PC-3 (cell line): ENCODE data around the gene HLA-DQA2. TPM values are rescaled to one million over a fixed set of nuclear protein-coding genes. Genes with fewer than 3 reads are reported as not detected.
A peak's percentile ranks its signal among the peaks of the same experiment; 100 is the strongest.

ENCODE experiments used
- ATAC-seq: fragments of 200-7000 bp; cut with Tn5 transposase; 2 replicates; pipeline ENCODE4 v1.9.1; 2020; ENCODE audit warnings: mild to moderate bottlenecking, moderate library complexity
- BruUV-seq: library from RNA; stranded (reverse); fragments of 400-500 nt; replicated peaks from 2 replicates; lab custom pipeline; 2021; lab: Mats Ljungman, UMichigan
- CTCF ChIA-PET: fragments of 300-600 bp; sonication (Branson Sonifier 250); formaldehyde crosslinking; loops from one replicate; lab custom pipeline; 2022; ENCODE audit warnings: antibody characterized with exemption; lab: Charles Lee
- POLR2A ChIA-PET: fragments of 300-600 bp; sonication (Branson Sonifier 250); formaldehyde crosslinking; loops from one replicate; lab custom pipeline; 2022; ENCODE audit warnings: antibody characterized with exemption; ENCODE audit not compliant: unreplicated experiment; lab: Charles Lee
- DNase-seq: peaks from one replicate; pipeline ENCODE4 v3.0.0-alpha.2; 2015
- H2AFZ ChIP-seq: fragments of 300-600 bp; sonication (generic); 2 replicates; pipeline ENCODE4 v1.6.0; 2016; ENCODE audit warnings: antibody characterized with exemption, low read length
- H3F3A ChIP-seq: fragments of 300-600 bp; sonication (generic); one replicate; pipeline ENCODE4 v1.6.0; 2017; ENCODE audit warnings: antibody characterized with exemption, low read length, control low read depth, mild to moderate bottlenecking; ENCODE audit not compliant: unreplicated experiment
- H3K27ac ChIP-seq: fragments of 300-600 bp; sonication (generic); 2 replicates; pipeline ENCODE4 v1.5.1; 2016; ENCODE audit warnings: mild to moderate bottlenecking, low read length
- H3K27me3 ChIP-seq: fragments of 300-600 bp; sonication (generic); 2 replicates; pipeline ENCODE4 v1.6.1; 2016; ENCODE audit warnings: low read length, mixed read lengths
- H3K36me3 ChIP-seq: fragments of 300-600 bp; sonication (generic); 2 replicates; pipeline ENCODE4 v1.6.1; 2016; ENCODE audit warnings: low read depth, mixed run types, low read length, mixed read lengths
- H3K4me1 ChIP-seq: fragments of 300-600 bp; sonication (generic); 2 replicates; pipeline ENCODE4 v1.5.1; 2016; ENCODE audit warnings: low read length; ENCODE audit not compliant: insufficient read depth
- H3K4me2 ChIP-seq: fragments of 300-600 bp; sonication (generic); 2 replicates; pipeline ENCODE4 v1.6.0; 2016; ENCODE audit warnings: low read length
- H3K4me3 ChIP-seq: fragments of 300-600 bp; sonication (generic); 2 replicates; pipeline ENCODE4 v1.5.1; 2016; ENCODE audit warnings: mild to moderate bottlenecking, low read length, mixed read lengths
- H3K79me2 ChIP-seq: fragments of 300-600 bp; sonication (generic); 2 replicates; pipeline ENCODE4 v1.6.1; 2017; ENCODE audit warnings: low read length, mixed read lengths
- H3K9ac ChIP-seq: fragments of 300-600 bp; sonication (generic); 2 replicates; pipeline ENCODE4 v1.6.0; 2016; ENCODE audit warnings: mild to moderate bottlenecking, low read length
- H3K9me2 ChIP-seq: fragments of 300-600 bp; sonication (generic); replicated peaks from 2 replicates; pipeline ENCODE4 v1.6.1; 2016; ENCODE audit warnings: mixed run types, low read length, mixed read lengths
- H3K9me3 ChIP-seq: fragments of 300-600 bp; sonication (generic); 2 replicates; pipeline ENCODE4 v1.6.1; 2016; ENCODE audit warnings: low read length, mixed read lengths
- H4K20me1 ChIP-seq: fragments of 300-600 bp; sonication (generic); 2 replicates; pipeline ENCODE4 v1.6.1; 2016; ENCODE audit warnings: low read length, mixed read lengths
- CTCF ChIP-seq: fragments of 300-600 bp; sonication (generic); conservative IDR thresholded peaks from 2 replicates; pipeline ENCODE4 v1.5.1; 2017; ENCODE audit warnings: antibody characterized with exemption, low read depth, mild to moderate bottlenecking, low read length
- EZH2 ChIP-seq: fragments of 300-600 bp; sonication (generic); IDR thresholded peaks from one replicate; pipeline ENCODE4 v1.6.1; 2017; ENCODE audit warnings: antibody characterized with exemption, mild to moderate bottlenecking, low read length; ENCODE audit not compliant: unreplicated experiment
- EZH2phosphoT487 ChIP-seq: fragments of 300-600 bp; sonication (generic); IDR thresholded peaks from 2 replicates; pipeline ENCODE4 v1.6.1; 2018; ENCODE audit warnings: mild to moderate bottlenecking, antibody characterized with exemption, low read length, borderline replicate concordance
- intact Hi-C: fragments of 100-400 bp; cut with micrococcal nuclease; formaldehyde crosslinking; loops from 2 replicates; pipeline ENCODE4 v1.9.0; 2023
- total RNA-seq: library from RNA; depleted of rRNA; stranded (reverse); fragments of >200 nt; gene quantifications from 2 replicates; pipeline ENCODE4 v1.2.3, GENCODE V29; 2014

Gene HLA-DQA2
- total RNA-seq, 1 experiment from 2014 or later = not detected

GRCh38 chr6:32785781-32786533, 44.8 kb downstream of the HLA-DQA2 start:
- Histone ChIP-seq H3K36me3 (no peaks in the 10 kb centered on the region), H3K27ac (no peak overlapping the region), H3K9me2 (no peaks in the 10 kb centered on the region), H2AFZ (no peak overlapping the region), H3K9ac (no peak overlapping the region), H3K27me3 (peaks cover 20% of the 10 kb centered on the region; the same call in 1 of the 2 replicates), H4K20me1 (no peaks in the 10 kb centered on the region), H3K4me3 (no peak overlapping the region), H3K4me1 (no peaks in the 10 kb centered on the region), H3K4me2 (no peak overlapping the region), H3K79me2 (no peaks in the 10 kb centered on the region), H3F3A (no peaks in the 10 kb centered on the region), H3K9me3 (no peaks in the 10 kb centered on the region)
- ChIA-PET POLR2A (no interaction called here), CTCF (interaction anchor here (0.6 to 2.0 kb wide), 6 partner anchors 82 to 541 kb away, joined by 3 to 9 read pairs (median 4); no protein-coding TSS in a partner anchor)
- DNase-seq (peak; percentile 75), ATAC-seq (peak; percentile 97)
- TF ChIP-seq EZH2 (no peak), EZH2phosphoT487 (no peak), CTCF (peak; percentile 67)
- no TSS peak for BruUV-seq
- intact Hi-C loops = loop anchor here (1.0 to 10.0 kb wide), 4 partner anchors 84 to 541 kb away; no protein-coding TSS in a partner anchor

GRCh38 chr6:32790306-32790705, 49.1 kb downstream of the HLA-DQA2 start:
- Histone ChIP-seq H2AFZ (no peak overlapping the region), H4K20me1 (no peaks in the 10 kb centered on the region), H3K79me2 (no peaks in the 10 kb centered on the region), H3K9ac (no peak overlapping the region), H3F3A (no peaks in the 10 kb centered on the region), H3K4me3 (no peak overlapping the region), H3K4me2 (no peak overlapping the region), H3K27me3 (peaks cover 62% of the 10 kb centered on the region), H3K4me1 (no peaks in the 10 kb centered on the region), H3K9me3 (no peaks in the 10 kb centered on the region), H3K36me3 (no peaks in the 10 kb centered on the region), H3K9me2 (no peaks in the 10 kb centered on the region), H3K27ac (no peak overlapping the region)
- TF ChIP-seq EZH2 = no peak
- no peak for TF ChIP-seq EZH2phosphoT487
- TF ChIP-seq CTCF = no peak
- CTCF ChIA-PET = interaction anchor here (1.1 kb wide), 1 partner anchor 78 kb away, joined by 5 read pairs; no protein-coding TSS in a partner anchor
- BruUV-seq = no TSS peak
- peak; percentile 37; the same call in 1 of the 2 replicates for ATAC-seq
- peak; percentile 37 for DNase-seq
- intact Hi-C loops = no loop called here
- POLR2A ChIA-PET = no interaction called here
